Bronchial epithelial cell (primary cell): ENCODE results near the gene KCNH4. TPM values are rescaled to one million over a fixed set of nuclear protein-coding genes. Genes with fewer than 3 reads are reported as not detected.

Experiments
- DNase-seq: peaks from one replicate; pipeline ENCODE4 v3.0.0-alpha.2; 2010; ENCODE audit warnings: low read depth
- FAIRE-seq: peaks from 2 replicates; lab custom pipeline; 2011; peaks lifted over from hg19 to GRCh38; lab: Jason Lieb, UNC
- H3K27me3 ChIP-seq: 2 replicates; pipeline ENCODE4 v1.5.1; 2011; ENCODE audit warnings: low read length; ENCODE audit not compliant: control insufficient read depth, insufficient read depth
- H3K36me3 ChIP-seq: 2 replicates; pipeline ENCODE4 v1.5.1; 2011; ENCODE audit warnings: low read length; ENCODE audit not compliant: control insufficient read depth, insufficient read depth
- H3K4me3 ChIP-seq: 2 replicates; pipeline ENCODE4 v1.5.1; 2011; ENCODE audit warnings: mild to moderate bottlenecking, low read depth, low read length, control low read depth
- CTCF ChIP-seq: IDR thresholded peaks from 2 replicates; pipeline ENCODE4 v1.5.1; 2011; ENCODE audit warnings: mild to moderate bottlenecking, moderate library complexity, low read length, control low read depth, inconsistent platforms; ENCODE audit not compliant: insufficient read depth, severe bottlenecking
- total RNA-seq: library from RNA; depleted of rRNA; stranded (reverse); fragments of >200 nt; gene quantifications from 2 replicates; pipeline ENCODE4 v1.2.1, GENCODE V29; 2014

Gene KCNH4
- total RNA-seq, 1 donor from 2014 or later, result not detected

GRCh38 chr17:42107597-42108576 lies 73.1 kb downstream of the KCNH4 start:
- Histone ChIP-seq H3K36me3 (peaks cover 2% of the 10 kb centered on the region), H3K4me3 (no peak overlapping the region), H3K27me3 (no peaks in the 10 kb centered on the region)
- DNase-seq, result peak; percentile 68
- FAIRE-seq, result peak; percentile 13
- TF ChIP-seq CTCF, result no peak

GRCh38 chr17:42107124-42107523 lies 73.8 kb downstream of the KCNH4 start:
- Histone ChIP-seq H3K36me3 (peaks cover 2% of the 10 kb centered on the region), H3K27me3 (no peaks in the 10 kb centered on the region), H3K4me3 (no peak overlapping the region)
- TF ChIP-seq CTCF, result no peak
- FAIRE-seq (no peak), DNase-seq (no peak)

Other genes with a start within 250 kb of the KCNH4 start
- 16.3 and 32.4 TPM in 2 replicates for gene CNP, start 214.3 kb downstream of the KCNH4 start, total RNA-seq
- gene DNAJC7, start 163.7 kb downstream of the KCNH4 start, total RNA-seq, result 47.7 and 77.2 TPM in 2 replicates
- 13.7 and 31.1 TPM in 2 replicates for gene NKIRAS2, start 161.1 kb downstream of the KCNH4 start, total RNA-seq
- gene C17orf113, start 130.5 kb downstream of the KCNH4 start, total RNA-seq, result 0.26 and 0.64 TPM in 2 replicates
- under 0.01 and 0.26 TPM in 2 replicates for gene ZNF385C, start 82.7 kb downstream of the KCNH4 start, total RNA-seq
- 4.4 and 5.0 TPM in 2 replicates for gene DHX58, start 68.4 kb downstream of the KCNH4 start, total RNA-seq
- gene KAT2A, start 59.8 kb downstream of the KCNH4 start, total RNA-seq, result 5.6 and 10.3 TPM in 2 replicates
- not detected in 2 replicates for gene HSPB9, start 58.3 kb downstream of the KCNH4 start, total RNA-seq
- gene RAB5C, start 26.2 kb downstream of the KCNH4 start, total RNA-seq, result 52.1 and 63.9 TPM in 2 replicates
- gene HCRT, start 4.3 kb upstream of the KCNH4 start, total RNA-seq, result not detected in 2 replicates
- gene GHDC, start 13.4 kb upstream of the KCNH4 start, total RNA-seq, result 5.9 and 6.8 TPM in 2 replicates
- 11.6 and 12.2 TPM in 2 replicates for gene STAT5B, start 95.2 kb upstream of the KCNH4 start, total RNA-seq
- 1.3 TPM in 2 replicates for gene STAT5A, start 107.4 kb upstream of the KCNH4 start, total RNA-seq
- 40.0 and 56.6 TPM in 2 replicates for gene STAT3, start 207.3 kb upstream of the KCNH4 start, total RNA-seq
- 126 and 159 TPM in 2 replicates for gene CAVIN1, start 242.1 kb upstream of the KCNH4 start, total RNA-seq